OCI-LY3 (cell line): ENCODE measurements around the gene NBL1.

Experiments used
- EZH2phosphoT487 ChIP-seq: fragments of 200-600 bp; shearing (Covaris generic); IDR thresholded peaks from 2 replicates; pipeline ENCODE4 v1.6.1; 2018; ENCODE audit warnings: antibody characterized with exemption, mixed run types, low read depth
- TF ChIP-seq, protein P1 (sequence below): fragments of 200-600, 300-600 bp; sonication (generic); IDR thresholded peaks from 2 replicates; pipeline ENCODE4 v1.5.1; 2014; ENCODE audit warnings: antibody characterized with exemption, low read length, low read depth

- TF ChIP-seq, protein P1, sequence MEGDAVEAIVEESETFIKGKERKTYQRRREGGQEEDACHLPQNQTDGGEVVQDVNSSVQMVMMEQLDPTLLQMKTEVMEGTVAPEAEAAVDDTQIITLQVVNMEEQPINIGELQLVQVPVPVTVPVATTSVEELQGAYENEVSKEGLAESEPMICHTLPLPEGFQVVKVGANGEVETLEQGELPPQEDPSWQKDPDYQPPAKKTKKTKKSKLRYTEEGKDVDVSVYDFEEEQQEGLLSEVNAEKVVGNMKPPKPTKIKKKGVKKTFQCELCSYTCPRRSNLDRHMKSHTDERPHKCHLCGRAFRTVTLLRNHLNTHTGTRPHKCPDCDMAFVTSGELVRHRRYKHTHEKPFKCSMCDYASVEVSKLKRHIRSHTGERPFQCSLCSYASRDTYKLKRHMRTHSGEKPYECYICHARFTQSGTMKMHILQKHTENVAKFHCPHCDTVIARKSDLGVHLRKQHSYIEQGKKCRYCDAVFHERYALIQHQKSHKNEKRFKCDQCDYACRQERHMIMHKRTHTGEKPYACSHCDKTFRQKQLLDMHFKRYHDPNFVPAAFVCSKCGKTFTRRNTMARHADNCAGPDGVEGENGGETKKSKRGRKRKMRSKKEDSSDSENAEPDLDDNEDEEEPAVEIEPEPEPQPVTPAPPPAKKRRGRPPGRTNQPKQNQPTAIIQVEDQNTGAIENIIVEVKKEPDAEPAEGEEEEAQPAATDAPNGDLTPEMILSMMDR, result no peak
- TF ChIP-seq EZH2phosphoT487, result no peak
These were observed 41.9 kb downstream of the NBL1 start for GRCh38 chr1:19685994-19686393.
